Stimulated activated effector memory CD8-positive, alpha-beta T cell treated with anti-CD3 and anti-CD28 coated beads, Interleukin-12 subunit alpha, Interleukin-12 subunit beta, amount 100 ng/mL, for 72 hours (primary cell): ENCODE results near the gene RAPGEF6.
"Not testable (repeated sequence)": the region's sequence is repeated elsewhere in the genome, so short reads cannot be mapped to it uniquely, and the experiment has no call there.

ENCODE experiments used
- ATAC-seq: fragments of 150-1000 bp; cut with Tn5 transposase; 2 replicates; pipeline ENCODE4 v1.10.0; 2021
- DNase-seq, 2 donors: peaks; one replicate each; pipeline ENCODE4 v3.0.0; 2021 to 2022; ENCODE audit warnings: low spot score in 2 of 2
- H3K27ac Mint-ChIP-seq: one replicate; pipeline ENCODE4 v1.8.0; 2022; ENCODE audit warnings: mild to moderate bottlenecking, mixed read lengths
- H3K36me3 Mint-ChIP-seq: one replicate; pipeline ENCODE4 v1.8.0; 2022; ENCODE audit warnings: mild to moderate bottlenecking, mixed read lengths
- H3K4me1 Mint-ChIP-seq: one replicate; pipeline ENCODE4 v1.8.0; 2022; ENCODE audit warnings: mixed read lengths
- H3K4me3 Mint-ChIP-seq: one replicate; pipeline ENCODE4 v1.8.0; 2022; ENCODE audit warnings: mild to moderate bottlenecking, mixed read lengths
- H3K9me3 Mint-ChIP-seq: one replicate; pipeline ENCODE4 v1.8.0; 2022; ENCODE audit warnings: mixed read lengths

Gene RAPGEF6

DNA sequence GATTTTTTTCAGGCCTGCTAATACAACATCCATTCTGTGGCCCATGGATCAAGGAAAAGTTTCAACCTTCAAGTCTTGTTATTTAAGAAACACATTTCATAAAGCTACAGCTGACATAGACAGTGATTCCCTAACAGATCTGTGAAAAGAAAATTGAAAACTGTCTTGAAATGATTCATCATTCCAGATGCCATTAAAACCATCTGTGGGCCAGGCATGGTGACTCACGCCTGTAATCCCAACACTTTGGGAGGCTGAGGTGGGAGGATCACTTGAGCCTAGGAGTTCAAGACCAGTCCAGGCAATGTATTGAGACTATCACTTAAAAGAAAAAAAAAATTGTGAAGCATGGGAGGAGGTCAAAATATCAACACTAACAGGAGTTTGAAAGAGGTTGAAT lies 6.0 kb downstream of the RAPGEF6 start:
- DNase-seq, result no peak
- H3K4me1 Mint-ChIP-seq, result peaks cover 44% of the 10 kb centered on the region

DNA sequence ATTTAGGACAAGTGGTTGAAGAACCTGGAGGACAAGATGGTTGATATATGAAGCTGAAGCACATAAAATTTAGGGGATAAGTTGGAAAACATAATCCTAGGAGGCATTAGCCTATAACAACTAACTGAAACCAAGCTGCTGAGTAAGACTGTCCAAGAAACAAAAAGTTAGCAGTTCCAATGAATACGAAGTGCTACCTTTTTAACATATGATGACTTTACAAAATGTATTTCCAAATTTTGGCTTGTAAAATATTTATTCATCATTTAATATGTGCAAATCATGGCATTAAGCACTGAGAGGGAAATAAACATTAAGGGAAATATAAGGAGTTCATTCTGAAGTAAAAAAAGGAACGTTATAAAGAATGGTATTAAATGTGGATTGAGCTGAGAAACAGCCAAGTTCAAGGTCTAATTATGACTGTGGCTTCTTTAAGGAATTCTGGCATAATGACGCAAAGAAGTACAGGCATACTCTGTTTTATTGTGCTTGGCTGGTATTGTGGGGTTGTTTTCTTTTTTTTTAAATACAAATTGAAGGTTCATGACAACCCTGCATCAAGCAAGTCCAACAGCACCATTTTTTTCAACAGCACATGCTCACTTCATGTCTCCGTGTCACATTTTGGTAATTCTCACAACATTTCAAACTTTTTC lies 7.7 kb downstream of the RAPGEF6 start:
- Mint-ChIP-seq H3K36me3 (peaks cover 30% of the 10 kb centered on the region), H3K4me1 (peaks cover 55% of the 10 kb centered on the region), H3K9me3 (no peaks in the 10 kb centered on the region), H3K27ac (no peak overlapping the region), H3K4me3 (no peak overlapping the region)
- ATAC-seq (no peak), DNase-seq (no peak)

More for the DNA sequence above, 6.0 kb downstream of the RAPGEF6 start:
- Mint-ChIP-seq H3K4me3 (peak overlapping the region; percentile 7), H3K9me3 (no peaks in the 10 kb centered on the region), H3K36me3 (peaks cover 20% of the 10 kb centered on the region), H3K27ac (peak overlapping the region; percentile 21)
- no peak for ATAC-seq

DNA sequence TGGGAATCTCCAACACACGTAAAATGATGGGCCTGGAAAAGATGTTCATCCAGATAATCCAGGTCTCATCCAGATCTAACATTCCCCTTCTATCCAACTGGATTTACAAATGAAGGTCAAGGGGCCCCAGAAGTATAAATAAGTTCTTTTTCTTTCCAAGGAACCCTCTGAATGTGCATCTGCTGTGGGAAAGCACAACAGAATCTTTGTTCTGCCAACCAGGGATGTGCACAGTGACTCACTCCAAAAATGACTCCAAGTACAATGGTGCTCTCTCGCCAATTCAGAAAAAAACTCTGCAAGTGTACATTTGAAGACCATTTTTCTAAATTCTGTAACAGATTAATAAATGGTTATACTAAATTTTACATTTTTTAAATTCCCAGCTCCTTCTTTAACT lies 12.4 kb downstream of the RAPGEF6 start:
- Mint-ChIP-seq H3K4me1 (peaks cover 72% of the 10 kb centered on the region), H3K27ac (no peak overlapping the region), H3K9me3 (no peaks in the 10 kb centered on the region), H3K4me3 (no peak overlapping the region), H3K36me3 (peaks cover 47% of the 10 kb centered on the region)
- ATAC-seq, result no peak
- no peak for DNase-seq

- not testable (repeated sequence) for DNase-seq, H3K27ac Mint-ChIP-seq, H3K4me3 Mint-ChIP-seq, H3K9me3 Mint-ChIP-seq, ATAC-seq
- peaks cover 54% of the 10 kb centered on the region for H3K36me3 Mint-ChIP-seq
- H3K4me1 Mint-ChIP-seq, result peaks cover 68% of the 10 kb centered on the region
Measured at GRCh38 chr5:131621164-131621563, 13.9 kb downstream of the RAPGEF6 start.

DNA sequence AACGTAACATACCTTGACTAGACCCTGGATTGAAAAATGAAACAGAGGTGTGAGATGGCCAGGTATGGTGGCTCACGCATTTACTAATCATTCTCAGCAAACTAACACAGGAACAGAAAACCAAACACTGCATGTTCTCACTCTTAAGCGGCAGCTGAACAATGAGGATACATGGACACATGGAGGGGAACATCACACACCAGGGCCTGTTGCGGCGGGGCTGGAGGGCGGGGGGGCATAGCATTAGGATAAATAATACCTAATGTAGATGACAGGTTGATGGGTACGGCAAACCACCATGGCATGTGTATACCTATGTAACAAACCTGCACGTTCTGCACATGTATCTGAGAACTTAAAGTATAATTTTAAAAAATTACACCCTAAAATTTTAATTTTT lies 15.9 kb downstream of the RAPGEF6 start:
- Mint-ChIP-seq H3K27ac (no peak overlapping the region), H3K36me3 (peaks cover 42% of the 10 kb centered on the region), H3K9me3 (no peaks in the 10 kb centered on the region), H3K4me1 (peaks cover 65% of the 10 kb centered on the region), H3K4me3 (no peak overlapping the region)
- DNase-seq (no peak), ATAC-seq (no peak)

DNA sequence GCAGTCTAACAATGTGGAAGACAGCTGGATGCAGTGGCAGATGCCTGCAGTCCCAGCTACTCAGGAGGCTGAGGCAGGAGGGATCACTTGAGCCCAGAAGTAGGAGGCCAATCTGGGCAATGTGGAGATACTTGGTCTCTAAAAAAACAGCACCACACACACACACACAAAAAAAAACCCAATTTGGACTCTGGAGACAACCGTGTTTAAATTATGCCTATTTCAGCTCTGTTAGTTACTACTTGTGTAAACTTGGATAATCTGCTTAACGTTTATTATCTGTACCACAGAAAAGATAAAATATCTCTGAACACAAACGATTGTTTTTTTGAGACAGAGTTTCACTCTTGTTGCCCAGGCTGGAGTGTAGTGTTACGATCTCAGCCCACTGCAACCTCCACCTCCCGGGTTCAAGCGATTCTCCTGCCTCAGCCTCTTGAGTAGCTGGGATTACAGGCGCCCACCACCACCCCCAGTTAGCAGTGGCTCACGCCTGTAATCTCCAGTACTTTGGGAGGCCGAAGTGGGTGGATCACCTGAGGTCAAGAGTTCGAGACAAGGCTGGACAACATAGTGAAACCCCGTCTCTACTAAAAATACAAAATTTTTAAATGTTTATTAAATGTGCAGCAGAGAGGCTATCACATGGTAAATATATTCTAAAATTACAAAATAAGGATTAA lies 17.7 kb downstream of the RAPGEF6 start:
- Mint-ChIP-seq H3K4me1 (peaks cover 58% of the 10 kb centered on the region), H3K36me3 (peaks cover 31% of the 10 kb centered on the region), H3K9me3 (no peaks in the 10 kb centered on the region), H3K4me3 (no peak overlapping the region), H3K27ac (no peak overlapping the region)
- ATAC-seq (no peak), DNase-seq (no peak)

DNA sequence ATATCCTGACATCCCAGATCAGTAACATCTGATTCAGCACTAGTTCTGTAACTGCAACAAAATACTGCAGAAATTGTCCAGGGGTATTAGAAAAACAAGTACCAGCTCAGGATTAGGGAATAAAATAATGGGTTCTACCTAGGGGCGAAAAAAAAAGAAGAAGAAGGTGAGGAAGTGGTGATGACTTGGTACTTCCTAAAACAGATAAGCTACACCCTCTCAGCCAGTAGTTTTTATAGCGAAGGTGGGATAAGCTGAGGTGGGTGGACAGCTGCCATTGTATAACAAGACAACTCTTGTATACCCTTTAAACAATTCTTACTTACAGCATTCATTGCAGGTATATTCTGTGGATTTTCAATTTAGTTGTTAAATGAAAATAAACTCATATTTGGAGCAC lies 19.1 kb downstream of the RAPGEF6 start:
- Mint-ChIP-seq H3K27ac (peak overlapping the region; percentile 20), H3K4me3 (no peak overlapping the region), H3K4me1 (peaks cover 48% of the 10 kb centered on the region), H3K9me3 (no peaks in the 10 kb centered on the region), H3K36me3 (peaks cover 21% of the 10 kb centered on the region)
- ATAC-seq, result no peak
- DNase-seq, result no peak

- ATAC-seq (no peak), DNase-seq (no peak)
- Mint-ChIP-seq H3K27ac (no peak overlapping the region), H3K9me3 (no peaks in the 10 kb centered on the region), H3K36me3 (peaks cover 14% of the 10 kb centered on the region), H3K4me3 (no peak overlapping the region), H3K4me1 (peaks cover 57% of the 10 kb centered on the region)
Measured at GRCh38 chr5:131613423-131613822, 21.6 kb downstream of the RAPGEF6 start.

- H3K36me3 Mint-ChIP-seq, result peaks cover 5% of the 10 kb centered on the region
- peaks cover 51% of the 10 kb centered on the region for H3K4me1 Mint-ChIP-seq
- H3K4me3 Mint-ChIP-seq, result no peak overlapping the region
Measured at GRCh38 chr5:131611064-131611381, 24.0 kb downstream of the RAPGEF6 start.

DNA sequence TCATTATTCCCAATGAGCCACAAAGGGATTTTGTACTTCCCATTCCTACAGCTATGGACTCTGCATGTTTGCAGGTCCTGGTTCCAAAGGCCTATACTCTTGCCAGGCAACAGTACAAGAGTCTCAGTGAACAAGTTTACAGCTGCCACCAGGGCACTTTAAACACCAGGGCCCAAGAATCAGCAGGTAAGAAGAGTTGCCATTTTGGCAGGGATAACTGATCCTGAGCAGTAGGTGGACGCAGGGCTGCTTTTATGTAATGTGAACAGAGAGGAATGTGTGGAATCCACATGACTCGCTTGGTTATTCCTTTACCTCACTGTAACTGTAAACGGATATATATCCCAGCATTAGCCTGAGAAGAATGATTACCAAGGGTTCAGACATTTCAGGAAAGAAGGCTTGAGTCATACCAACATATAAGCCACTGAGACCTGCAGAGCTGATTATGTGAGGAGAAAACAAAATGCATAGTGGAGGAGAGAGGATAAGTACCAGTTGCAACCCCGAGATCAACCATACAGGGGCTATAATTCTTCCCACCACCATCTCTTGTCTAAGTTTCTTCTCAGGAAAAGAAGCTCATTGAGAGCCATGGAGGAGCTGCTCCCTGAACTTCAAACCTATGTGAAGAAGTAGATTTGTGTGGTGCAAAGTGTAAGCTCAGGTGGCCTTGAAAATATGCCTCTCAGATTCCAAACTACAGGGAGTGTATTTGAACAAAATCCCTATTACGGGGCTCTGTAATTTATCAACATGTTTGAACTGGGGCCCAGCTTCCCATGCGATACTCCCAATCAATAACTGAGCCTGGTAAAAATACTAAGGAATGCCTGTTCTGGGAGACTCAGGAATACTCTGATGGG lies 24.6 kb downstream of the RAPGEF6 start:
- Mint-ChIP-seq H3K9me3 (no peaks in the 10 kb centered on the region), H3K4me1 (peaks cover 48% of the 10 kb centered on the region), H3K27ac (no peak overlapping the region), H3K4me3 (no peak overlapping the region), H3K36me3 (peaks cover 5% of the 10 kb centered on the region)
- no peak for ATAC-seq
- DNase-seq, result no peak

More at GRCh38 chr5:131611064-131611381, 24.0 kb downstream of the RAPGEF6 start:
- DNase-seq, result no peak
- Mint-ChIP-seq H3K9me3 (no peaks in the 10 kb centered on the region), H3K27ac (no peak overlapping the region)
- ATAC-seq, result no peak

DNA sequence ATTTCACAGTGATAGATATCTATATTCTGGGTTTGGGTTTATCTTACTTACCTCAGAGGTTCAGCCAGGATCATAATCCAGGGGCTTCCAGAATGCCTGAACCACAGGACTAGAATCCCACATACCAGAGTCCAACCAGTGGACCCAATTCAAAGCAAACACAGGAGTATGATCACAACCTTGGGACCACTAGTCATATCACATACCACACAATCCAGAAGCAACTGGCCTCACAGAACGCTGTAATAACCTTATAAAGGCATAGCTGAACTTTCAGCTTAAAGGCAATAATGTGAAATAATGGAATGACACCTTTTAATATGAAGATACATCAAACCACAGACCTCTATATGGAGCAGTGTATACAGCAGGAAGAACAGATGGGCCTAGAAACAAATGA lies 25.3 kb downstream of the RAPGEF6 start:
- peaks cover 5% of the 10 kb centered on the region for H3K36me3 Mint-ChIP-seq
- DNase-seq (no peak), ATAC-seq (no peak)
- H3K4me3 Mint-ChIP-seq, result no peak overlapping the region
- H3K4me1 Mint-ChIP-seq, result peaks cover 54% of the 10 kb centered on the region
- no peaks in the 10 kb centered on the region for H3K9me3 Mint-ChIP-seq
- H3K27ac Mint-ChIP-seq, result no peak overlapping the region

- Mint-ChIP-seq H3K4me1 (peaks cover 49% of the 10 kb centered on the region), H3K4me3 (no peak overlapping the region), H3K9me3 (no peaks in the 10 kb centered on the region), H3K27ac (peak overlapping the region; percentile 24), H3K36me3 (peaks cover 7% of the 10 kb centered on the region)
- ATAC-seq (no peak), DNase-seq (no peak)
Measured at GRCh38 chr5:131608597-131608996, 26.4 kb downstream of the RAPGEF6 start.

GRCh38 chr5:131607903-131608540 lies 27.0 kb downstream of the RAPGEF6 start:
- Mint-ChIP-seq H3K9me3 (no peaks in the 10 kb centered on the region), H3K27ac (peak overlapping the region; percentile 24), H3K4me1 (peaks cover 48% of the 10 kb centered on the region), H3K4me3 (no peak overlapping the region), H3K36me3 (peaks cover 10% of the 10 kb centered on the region)
- ATAC-seq, result no peak
- DNase-seq, result no peak

DNA sequence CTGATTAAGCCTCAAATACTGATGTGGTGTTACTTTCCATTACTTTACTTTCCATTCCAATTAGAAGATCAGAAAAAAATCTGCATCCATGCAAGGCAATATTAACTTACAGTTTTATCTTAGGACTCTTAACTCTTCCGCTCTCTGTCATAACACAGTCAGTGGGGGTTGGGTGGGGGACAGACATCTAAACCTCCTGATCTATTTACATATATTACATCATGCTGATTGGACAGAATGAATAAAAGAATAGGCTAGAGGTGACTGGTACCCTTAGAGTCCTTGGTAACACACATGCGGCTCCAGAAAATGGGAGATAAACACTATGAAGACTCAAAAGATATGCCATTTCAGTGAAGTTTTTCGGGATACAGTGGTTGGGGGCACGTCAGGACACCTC lies 27.6 kb downstream of the RAPGEF6 start:
- ATAC-seq, result no peak
- Mint-ChIP-seq H3K27ac (no peak overlapping the region), H3K4me3 (no peak overlapping the region), H3K9me3 (no peaks in the 10 kb centered on the region), H3K36me3 (peaks cover 16% of the 10 kb centered on the region), H3K4me1 (peaks cover 48% of the 10 kb centered on the region)
- no peak for DNase-seq

DNA sequence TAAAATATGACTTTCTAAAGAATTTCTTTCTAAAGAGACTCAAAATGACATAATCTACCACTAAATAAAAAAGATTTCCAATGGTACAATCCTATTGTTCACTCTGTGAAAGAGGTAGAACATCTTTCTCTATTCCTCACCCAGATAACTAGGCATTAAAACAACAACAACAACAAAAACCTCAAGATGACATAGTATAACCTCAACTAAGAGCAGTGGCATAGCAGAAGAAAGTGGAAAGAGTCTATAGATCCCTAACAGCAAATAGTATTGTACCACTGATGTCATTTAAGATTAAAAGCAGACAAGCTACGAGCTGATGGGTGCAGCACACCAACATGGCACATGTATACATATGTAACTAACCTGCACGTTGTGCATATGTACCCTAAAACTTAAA lies 29.9 kb downstream of the RAPGEF6 start:
- no peak for ATAC-seq
- Mint-ChIP-seq H3K4me1 (peaks cover 40% of the 10 kb centered on the region), H3K4me3 (no peak overlapping the region), H3K36me3 (peaks cover 39% of the 10 kb centered on the region), H3K27ac (no peak overlapping the region), H3K9me3 (no peaks in the 10 kb centered on the region)
- DNase-seq, result no peak
